ENCODE results near the gene CCDC183.
A peak's percentile ranks its signal among the peaks of the same experiment; 100 is the strongest.
"Not testable (repeated sequence)": the region's sequence is repeated elsewhere in the genome, so short reads cannot be mapped to it uniquely, and the experiment has no call there.

Gene CCDC183

GRCh38 chr9:136840140-136840876, 44.2 kb downstream of the CCDC183 start:
- DNase-seq: no peak

GRCh38 chr9:136840877-136841645, 44.9 kb downstream of the CCDC183 start:
- DNase-seq: no peak

- DNase-seq: not testable (repeated sequence)
Observed at GRCh38 chr9:136841646-136842379, 45.7 kb downstream of the CCDC183 start.

- peak; percentile 54 to 83 (median 70) for DNase-seq
Observed at GRCh38 chr9:136842380-136842948, 46.3 kb downstream of the CCDC183 start, which contains the start of gene AJM1. AJM1 (plus strand) TSS chr9:136842478; CDS start chr9:136844415, 1,937 bp downstream.

- not testable (repeated sequence) for DNase-seq
Observed at GRCh38 chr9:136843159-136843800, 47.1 kb downstream of the CCDC183 start.

GRCh38 chr9:136843801-136844740, 47.9 kb downstream of the CCDC183 start:
- DNase-seq: peak in 3 of 5 donors; percentile 36 to 50 (median 39)

- no peak for DNase-seq
Observed at GRCh38 chr9:136844761-136845464, 48.8 kb downstream of the CCDC183 start.

- no peak for DNase-seq
Observed at GRCh38 chr9:136845465-136846260, 49.5 kb downstream of the CCDC183 start.

- DNase-seq: no peak
Observed at GRCh38 chr9:136846376-136847087, 50.4 kb downstream of the CCDC183 start.

GRCh38 chr9:136847088-136847825, 51.1 kb downstream of the CCDC183 start:
- peak in 1 of 5 donors; percentile 28 for DNase-seq

GRCh38 chr9:136847826-136848392, 51.8 kb downstream of the CCDC183 start:
- DNase-seq: peak; percentile 40 to 86 (median 48)

GRCh38 chr9:136848393-136849037, 52.4 kb downstream of the CCDC183 start:
- no peak for DNase-seq

- DNase-seq: peak; percentile 92 to 98 (median 95)
Observed at GRCh38 chr9:136849038-136849959, 53.2 kb downstream of the CCDC183 start, which contains the start of gene PHPT1. PHPT1 (plus strand) TSS chr9:136849409; CDS start chr9:136849431, 22 bp downstream.

- peak in 1 of 5 donors; percentile 2 for DNase-seq
Observed at GRCh38 chr9:136849960-136850865, 54.1 kb downstream of the CCDC183 start.

Measured in T-helper 1 cell (primary cell).